ENCODE measurements around the gene STPG4. TPM values are rescaled to one million over a fixed set of nuclear protein-coding genes. Genes with fewer than 3 reads are reported as not detected.

The STPG4 gene
- total RNA-seq, 1 experiment from 2014 or later: not detected

DNA sequence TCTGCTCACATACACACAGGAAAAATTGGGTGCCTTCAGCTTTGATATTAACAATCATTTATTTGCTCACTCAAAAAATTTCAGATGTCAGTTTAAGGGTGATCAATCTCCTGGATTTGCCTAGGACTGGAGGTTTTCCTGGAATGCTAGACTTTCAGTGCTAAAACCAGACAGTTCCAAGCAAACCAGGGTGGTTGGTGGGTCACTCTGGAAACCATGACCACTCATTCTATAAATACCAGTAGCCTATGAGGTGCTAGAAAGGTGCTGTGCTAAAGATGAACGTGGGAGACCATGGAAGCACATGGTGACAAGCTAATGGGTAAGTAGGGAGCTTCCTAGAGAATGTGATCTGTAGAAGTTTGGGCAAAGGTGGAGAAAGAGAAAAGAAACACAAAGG lies 25.4 kb upstream of the STPG4 start:
- Histone ChIP-seq H3K36me3 (ENCODE audit: insufficient read depth, low read length) (no peaks in the 10 kb centered on the region), H3K79me2 (ENCODE audit: low read length) (peaks cover 7% of the 10 kb centered on the region), H3K27ac (ENCODE audit: low read length) (no peak overlapping the region), H4K20me1 (ENCODE audit: insufficient read depth, low read depth, low read length) (no peaks in the 10 kb centered on the region; the same call in 1 of the 2 replicates), H3K9me2 (replicated peaks; ENCODE audit: insufficient read depth, low read length) (no peaks in the 10 kb centered on the region), H3K4me3 (ENCODE audit: low read length) (no peak overlapping the region), H3K27me3 (ENCODE audit: low read length) (no peaks in the 10 kb centered on the region), H2AFZ (ENCODE audit: low read length) (no peak overlapping the region), H3K4me1 (ENCODE audit: low read length) (peaks cover 16% of the 10 kb centered on the region), H3K9me3 (ENCODE audit: low read length) (no peaks in the 10 kb centered on the region), H3K4me2 (ENCODE audit: low read depth, low read length, poor library complexity, severe bottlenecking) (no peak overlapping the region), H3K9ac (ENCODE audit: low read length) (no peak overlapping the region)
- no peak for DNase-seq

DNA sequence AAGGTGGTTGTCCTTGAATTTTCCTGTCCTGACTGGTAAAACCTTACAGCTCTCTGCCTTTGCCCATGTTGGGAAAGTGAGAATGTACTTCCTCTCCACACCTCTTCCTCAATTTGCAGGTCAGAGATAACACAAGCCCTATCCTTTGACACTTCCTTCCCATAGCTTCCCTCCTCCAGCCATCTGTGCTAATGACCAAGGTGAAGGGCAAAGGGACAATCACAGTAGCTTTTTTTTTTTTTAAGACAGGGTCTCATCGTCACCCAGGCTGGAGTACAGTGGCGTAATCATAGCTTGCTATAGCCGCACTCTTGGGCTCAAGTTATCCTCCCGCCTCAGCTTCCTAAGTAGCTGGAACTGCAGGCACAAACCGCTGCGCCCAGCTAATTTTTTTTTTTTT lies 24.3 kb upstream of the STPG4 start:
- Histone ChIP-seq H3K9me3 (ENCODE audit: low read length) (no peaks in the 10 kb centered on the region), H3K4me3 (ENCODE audit: low read length) (no peak overlapping the region), H2AFZ (ENCODE audit: low read length) (no peak overlapping the region), H3K4me1 (ENCODE audit: low read length) (peaks cover 24% of the 10 kb centered on the region), H3K36me3 (ENCODE audit: insufficient read depth, low read length) (no peaks in the 10 kb centered on the region), H3K9me2 (replicated peaks; ENCODE audit: insufficient read depth, low read length) (no peaks in the 10 kb centered on the region), H3K4me2 (ENCODE audit: low read depth, low read length, poor library complexity, severe bottlenecking) (no peak overlapping the region), H3K27me3 (ENCODE audit: low read length) (no peaks in the 10 kb centered on the region), H4K20me1 (ENCODE audit: insufficient read depth, low read depth, low read length) (peaks cover 11% of the 10 kb centered on the region), H3K79me2 (ENCODE audit: low read length) (peaks cover 19% of the 10 kb centered on the region), H3K9ac (ENCODE audit: low read length) (no peak overlapping the region), H3K27ac (ENCODE audit: low read length) (no peak overlapping the region)
- no peak for DNase-seq

DNA sequence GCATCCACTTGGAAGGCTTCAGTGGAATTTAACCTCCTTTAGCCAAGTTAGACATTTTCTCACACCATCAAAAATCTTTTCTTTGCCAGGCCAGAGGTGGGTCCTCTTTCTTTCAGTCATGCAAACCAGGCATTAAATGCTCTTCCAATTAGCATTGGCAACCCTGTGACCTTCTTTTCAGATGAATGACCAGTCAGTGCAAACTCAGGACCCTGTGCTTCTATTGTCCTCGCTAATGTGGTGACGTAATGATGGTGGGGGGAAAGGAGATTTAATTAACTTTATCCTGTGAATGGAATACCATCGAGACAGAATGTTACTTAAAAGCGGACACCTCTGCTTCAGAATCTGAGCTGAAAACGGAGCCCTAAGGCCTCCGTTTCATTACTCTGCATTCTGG lies 23.2 kb upstream of the STPG4 start:
- Histone ChIP-seq H3K9me2 (replicated peaks; ENCODE audit: insufficient read depth, low read length) (no peaks in the 10 kb centered on the region), H3K4me2 (ENCODE audit: low read depth, low read length, poor library complexity, severe bottlenecking) (no peak overlapping the region), H3K36me3 (ENCODE audit: insufficient read depth, low read length) (peaks cover 5% of the 10 kb centered on the region; the same call in 1 of the 2 replicates), H3K4me3 (ENCODE audit: low read length) (no peak overlapping the region), H3K79me2 (ENCODE audit: low read length) (peaks cover 29% of the 10 kb centered on the region), H3K27me3 (ENCODE audit: low read length) (no peaks in the 10 kb centered on the region), H3K27ac (ENCODE audit: low read length) (no peak overlapping the region), H4K20me1 (ENCODE audit: insufficient read depth, low read depth, low read length) (peaks cover 22% of the 10 kb centered on the region), H3K4me1 (ENCODE audit: low read length) (peaks cover 35% of the 10 kb centered on the region), H3K9ac (ENCODE audit: low read length) (no peak overlapping the region), H3K9me3 (ENCODE audit: low read length) (no peaks in the 10 kb centered on the region), H2AFZ (ENCODE audit: low read length) (no peak overlapping the region)
- DNase-seq: no peak

DNA sequence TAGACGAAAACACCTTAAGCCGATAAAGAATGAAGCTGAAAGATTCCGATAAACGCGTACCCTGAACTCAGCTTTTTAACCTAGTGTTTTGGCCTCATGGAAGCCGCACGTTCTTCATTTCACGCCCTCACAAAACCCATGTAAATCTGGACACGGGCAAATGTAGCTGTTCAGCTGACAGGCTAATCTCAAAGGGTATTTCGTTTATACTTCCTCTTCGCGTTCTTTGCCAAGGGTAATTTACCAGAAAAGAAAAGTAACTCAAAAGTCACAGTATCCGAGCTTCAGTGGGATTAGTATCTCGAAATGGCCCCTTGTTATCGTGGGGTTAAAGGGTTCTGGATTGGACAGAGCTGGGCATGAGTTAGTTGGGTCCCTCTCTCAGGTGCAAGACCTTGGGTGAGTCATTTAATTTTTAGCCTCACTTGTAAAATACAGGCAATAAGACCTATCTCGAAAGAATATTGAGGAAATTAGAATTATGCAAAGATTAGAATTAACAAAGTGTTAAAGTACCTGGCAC lies 22.0 kb upstream of the STPG4 start:
- Histone ChIP-seq H3K9me2 (replicated peaks; ENCODE audit: insufficient read depth, low read length) (no peaks in the 10 kb centered on the region), H3K27ac (ENCODE audit: low read length) (peak overlapping the region; percentile 93), H3K36me3 (ENCODE audit: insufficient read depth, low read length) (peaks cover 14% of the 10 kb centered on the region; the same call in 1 of the 2 replicates), H3K4me2 (ENCODE audit: low read depth, low read length, poor library complexity, severe bottlenecking) (peak overlapping the region; percentile 84), H3K9ac (ENCODE audit: low read length) (peak overlapping the region; percentile 100), H2AFZ (ENCODE audit: low read length) (peak overlapping the region; percentile 38), H4K20me1 (ENCODE audit: insufficient read depth, low read depth, low read length) (peaks cover 32% of the 10 kb centered on the region), H3K4me3 (ENCODE audit: low read length) (peak overlapping the region; percentile 96), H3K27me3 (ENCODE audit: low read length) (no peaks in the 10 kb centered on the region), H3K79me2 (ENCODE audit: low read length) (peaks cover 42% of the 10 kb centered on the region), H3K9me3 (ENCODE audit: low read length) (no peaks in the 10 kb centered on the region), H3K4me1 (ENCODE audit: low read length) (peaks cover 46% of the 10 kb centered on the region)
- no peak for DNase-seq

DNA sequence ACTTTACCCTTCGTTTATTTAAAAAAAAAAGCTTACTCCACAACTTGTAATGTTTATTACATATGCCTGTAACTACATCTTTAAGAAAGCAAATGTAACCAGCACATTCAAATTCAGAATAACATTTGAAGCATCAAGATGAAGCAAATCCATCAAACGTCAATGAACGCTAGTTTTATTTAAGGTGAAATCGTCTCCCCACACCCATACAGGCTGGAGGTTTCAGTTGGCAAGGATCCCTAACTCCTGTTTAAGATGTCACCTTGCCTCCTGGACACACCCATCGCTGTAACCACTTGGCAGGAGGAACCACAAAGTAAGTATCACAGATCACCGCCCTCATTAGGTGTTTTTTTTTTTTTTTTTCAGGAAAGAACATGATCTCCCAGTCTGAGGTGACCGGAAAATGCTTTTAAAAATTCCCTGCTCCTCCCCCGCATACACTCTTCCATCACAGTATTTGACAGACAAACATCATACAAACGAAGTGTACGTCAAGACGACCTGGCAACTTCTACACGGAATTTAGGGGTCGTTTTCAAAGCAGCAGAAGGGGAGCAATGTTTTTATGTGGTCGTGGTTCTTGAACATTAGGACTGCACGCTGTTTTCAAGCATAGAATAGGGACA lies 19.7 kb upstream of the STPG4 start:
- H2AFZ ChIP-seq (ENCODE audit: low read length): no peak overlapping the region

DNA sequence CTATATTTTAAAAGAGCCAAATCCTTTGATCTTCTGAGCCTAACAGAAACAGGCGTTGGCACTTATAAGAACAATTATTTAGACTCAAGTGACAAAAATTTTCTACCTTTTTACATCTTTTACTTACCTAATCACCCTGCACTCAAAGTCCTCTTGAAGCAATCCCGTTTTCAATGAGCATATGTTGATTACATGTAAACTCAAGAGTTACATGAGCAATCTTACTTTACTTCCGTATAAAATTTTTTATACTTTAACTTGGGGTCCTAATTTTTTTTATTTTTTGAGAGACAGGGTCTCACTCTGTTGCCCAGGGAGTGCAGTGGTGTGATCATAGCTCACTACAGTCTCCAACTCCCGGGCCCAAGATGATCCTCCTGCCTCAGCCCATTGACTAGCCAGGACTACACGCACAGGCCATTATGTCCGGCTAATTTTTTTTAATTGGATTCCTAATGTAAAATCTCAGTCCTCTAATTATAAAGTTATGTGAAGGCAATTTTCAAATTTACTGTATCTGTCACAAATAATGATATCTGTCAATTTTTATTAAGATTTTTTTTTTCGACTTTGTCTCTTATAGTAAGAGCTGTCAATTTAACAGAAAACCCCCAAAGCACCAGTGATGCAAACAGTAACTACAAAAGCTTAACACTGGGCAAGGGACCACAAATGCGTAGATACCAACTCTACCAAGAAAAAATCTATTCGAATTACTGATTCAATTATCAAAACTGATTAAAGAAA lies 19.1 kb upstream of the STPG4 start:
- Histone ChIP-seq H4K20me1 (ENCODE audit: insufficient read depth, low read depth, low read length) (peaks cover 61% of the 10 kb centered on the region), H3K36me3 (ENCODE audit: insufficient read depth, low read length) (peaks cover 44% of the 10 kb centered on the region), H3K9ac (ENCODE audit: low read length) (peak overlapping the region; percentile 100), H3K4me2 (ENCODE audit: low read depth, low read length, poor library complexity, severe bottlenecking) (peak overlapping the region; percentile 83), H3K9me2 (replicated peaks; ENCODE audit: insufficient read depth, low read length) (no peaks in the 10 kb centered on the region), H3K79me2 (ENCODE audit: low read length) (peaks cover 71% of the 10 kb centered on the region), H3K27ac (ENCODE audit: low read length) (peak overlapping the region; percentile 68), H3K4me1 (ENCODE audit: low read length) (peaks cover 71% of the 10 kb centered on the region), H3K9me3 (ENCODE audit: low read length) (no peaks in the 10 kb centered on the region), H3K4me3 (ENCODE audit: low read length) (peak overlapping the region; percentile 96), H2AFZ (ENCODE audit: low read length) (no peak overlapping the region), H3K27me3 (ENCODE audit: low read length) (no peaks in the 10 kb centered on the region)
- DNase-seq: no peak

More for the DNA sequence above, 19.7 kb upstream of the STPG4 start:
- H3K9me3 ChIP-seq (ENCODE audit: low read length): no peaks in the 10 kb centered on the region
- H3K4me2 ChIP-seq (ENCODE audit: low read depth, low read length, poor library complexity, severe bottlenecking): peak overlapping the region; percentile 83
- peaks cover 64% of the 10 kb centered on the region for H3K79me2 ChIP-seq (ENCODE audit: low read length)
- H3K27ac ChIP-seq (ENCODE audit: low read length): peak overlapping the region; percentile 68
- H3K4me1 ChIP-seq (ENCODE audit: low read length): peaks cover 69% of the 10 kb centered on the region
- no peaks in the 10 kb centered on the region for H3K27me3 ChIP-seq (ENCODE audit: low read length)
- DNase-seq: peak; percentile 74
- H3K4me3 ChIP-seq (ENCODE audit: low read length): peak overlapping the region; percentile 96
- H3K9me2 ChIP-seq (replicated peaks; ENCODE audit: insufficient read depth, low read length): no peaks in the 10 kb centered on the region
- H3K9ac ChIP-seq (ENCODE audit: low read length): peak overlapping the region; percentile 100
- peaks cover 37% of the 10 kb centered on the region; the same call in 1 of the 2 replicates for H3K36me3 ChIP-seq (ENCODE audit: insufficient read depth, low read length)
- peaks cover 54% of the 10 kb centered on the region for H4K20me1 ChIP-seq (ENCODE audit: insufficient read depth, low read depth, low read length)

DNA sequence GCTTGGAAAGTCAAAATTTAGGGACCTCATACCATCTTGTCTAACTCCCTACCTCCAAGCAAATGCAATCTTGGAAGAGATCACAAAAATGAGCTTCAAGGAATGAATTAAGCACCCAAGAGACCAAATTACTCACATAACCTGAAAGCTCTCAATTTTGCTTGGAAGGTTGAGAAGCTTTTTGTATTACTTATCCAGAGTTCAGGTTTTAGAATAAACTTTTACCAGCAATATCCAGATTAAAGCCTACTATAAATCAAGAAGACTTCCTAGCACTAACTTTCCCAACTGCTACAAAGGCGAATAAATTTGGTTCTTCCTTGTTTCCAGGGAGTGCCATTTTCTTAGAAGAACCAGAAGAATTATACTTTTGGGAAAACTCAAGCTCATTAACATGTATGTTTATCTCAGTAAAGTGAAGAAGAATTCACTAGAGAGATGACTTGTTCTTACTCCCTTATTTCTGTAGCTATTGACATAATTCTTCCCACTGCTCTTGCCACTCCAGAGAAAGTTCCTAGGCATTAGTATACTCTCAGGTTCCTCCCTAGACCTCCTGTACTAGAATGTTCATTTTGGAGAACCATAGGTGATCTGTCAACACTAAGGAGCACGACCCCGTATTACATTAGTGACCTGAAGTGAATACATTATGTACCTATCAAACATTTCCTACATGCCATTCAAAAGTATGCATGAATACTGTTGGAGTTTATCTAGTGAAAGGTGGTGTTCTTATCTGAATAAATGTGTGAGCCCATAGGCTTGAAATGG lies 18.0 kb upstream of the STPG4 start:
- Histone ChIP-seq H2AFZ (ENCODE audit: low read length) (no peak overlapping the region), H3K9me2 (replicated peaks; ENCODE audit: insufficient read depth, low read length) (no peaks in the 10 kb centered on the region), H3K9me3 (ENCODE audit: low read length) (no peaks in the 10 kb centered on the region), H3K4me2 (ENCODE audit: low read depth, low read length, poor library complexity, severe bottlenecking) (peak overlapping the region; percentile 83), H3K79me2 (ENCODE audit: low read length) (peaks cover 82% of the 10 kb centered on the region), H3K36me3 (ENCODE audit: insufficient read depth, low read length) (peaks cover 48% of the 10 kb centered on the region), H3K27ac (ENCODE audit: low read length) (peak overlapping the region; percentile 21; the same call in 1 of the 2 replicates), H3K27me3 (ENCODE audit: low read length) (no peaks in the 10 kb centered on the region), H4K20me1 (ENCODE audit: insufficient read depth, low read depth, low read length) (peaks cover 65% of the 10 kb centered on the region), H3K4me3 (ENCODE audit: low read length) (peak overlapping the region; percentile 96), H3K9ac (ENCODE audit: low read length) (peak overlapping the region; percentile 5; the same call in 1 of the 2 replicates), H3K4me1 (ENCODE audit: low read length) (peaks cover 68% of the 10 kb centered on the region)
- no peak for DNase-seq
